ENCODE results near the gene PDE4D. TPM values are rescaled to one million over a fixed set of nuclear protein-coding genes. Genes with fewer than 3 reads are reported as not detected.

The PDE4D gene
- total RNA-seq, 2 experiments from 2014 or later = 164 to 175 TPM

GRCh38 chr5:59798862-59799667 is 94.5 kb downstream of the PDE4D start:
- H3K4me1 ChIP-seq (ENCODE audit: insufficient read depth, low read length) = no peaks in the 10 kb centered on the region
- no peaks in the 10 kb centered on the region for H3K36me3 ChIP-seq (ENCODE audit: insufficient read depth, low read length)
- H3K27ac ChIP-seq (ENCODE audit: low read depth in 1 of 2, low read length in 2 of 2) = no peak overlapping the region
- Mint-ChIP-seq H3K36me3 (ENCODE audit: low read depth) (no peaks in the 10 kb centered on the region), H3K27ac (no peak overlapping the region), H3K27me3 (peaks cover 5% of the 10 kb centered on the region), H3K9me3 (no peaks in the 10 kb centered on the region), H3K4me3 (no peak overlapping the region), H3K4me1 (ENCODE audit: low read depth) (no peaks in the 10 kb centered on the region)
- intact Hi-C loops (cut with DNase I, micrococcal nuclease) = loop anchor here (5.0 to 10.0 kb wide), 2 partner anchors 294 to 927 kb away; no protein-coding TSS in a partner anchor
- ChIA-PET CTCF (interaction anchor here (2.2 to 3.2 kb wide), 2 partner anchors 10 to 11 kb away, joined by 8 to 20 read pairs; no protein-coding TSS in a partner anchor), POLR2A (no interaction called here)
- H3K9me3 ChIP-seq (ENCODE audit: control insufficient read depth in 1 of 2, insufficient read depth in 1 of 2, low read length in 2 of 2) = no peaks in the 10 kb centered on the region
- TF ChIP-seq, protein P1, sequence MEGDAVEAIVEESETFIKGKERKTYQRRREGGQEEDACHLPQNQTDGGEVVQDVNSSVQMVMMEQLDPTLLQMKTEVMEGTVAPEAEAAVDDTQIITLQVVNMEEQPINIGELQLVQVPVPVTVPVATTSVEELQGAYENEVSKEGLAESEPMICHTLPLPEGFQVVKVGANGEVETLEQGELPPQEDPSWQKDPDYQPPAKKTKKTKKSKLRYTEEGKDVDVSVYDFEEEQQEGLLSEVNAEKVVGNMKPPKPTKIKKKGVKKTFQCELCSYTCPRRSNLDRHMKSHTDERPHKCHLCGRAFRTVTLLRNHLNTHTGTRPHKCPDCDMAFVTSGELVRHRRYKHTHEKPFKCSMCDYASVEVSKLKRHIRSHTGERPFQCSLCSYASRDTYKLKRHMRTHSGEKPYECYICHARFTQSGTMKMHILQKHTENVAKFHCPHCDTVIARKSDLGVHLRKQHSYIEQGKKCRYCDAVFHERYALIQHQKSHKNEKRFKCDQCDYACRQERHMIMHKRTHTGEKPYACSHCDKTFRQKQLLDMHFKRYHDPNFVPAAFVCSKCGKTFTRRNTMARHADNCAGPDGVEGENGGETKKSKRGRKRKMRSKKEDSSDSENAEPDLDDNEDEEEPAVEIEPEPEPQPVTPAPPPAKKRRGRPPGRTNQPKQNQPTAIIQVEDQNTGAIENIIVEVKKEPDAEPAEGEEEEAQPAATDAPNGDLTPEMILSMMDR (IDR thresholded peaks at IDR 0.05) = no peak
- DNase-seq (peak in 3 of 14 experiments; percentile 2 to 27 (median 19)), ATAC-seq (ENCODE audit: poor library complexity) (peak; percentile 37)
- H3K27me3 ChIP-seq (ENCODE audit: control insufficient read depth in 1 of 2, insufficient read depth in 2 of 2, low read length in 2 of 2) = peaks cover 0 to 4% of the 10 kb centered on the region in 2 experiments
- H3K4me3 ChIP-seq (ENCODE audit: low read length) = no peak overlapping the region

GRCh38 chr5:59795141-59795540 is 98.4 kb downstream of the PDE4D start:
- peaks cover 5% of the 10 kb centered on the region for H3K4me1 Mint-ChIP-seq (ENCODE audit: low read depth)
- no peaks in the 10 kb centered on the region for H3K27me3 Mint-ChIP-seq
- Histone ChIP-seq H3K4me3 (ENCODE audit: low read length) (no peak overlapping the region), H3K4me1 (ENCODE audit: insufficient read depth, low read length) (no peaks in the 10 kb centered on the region), H3K27ac (ENCODE audit: low read depth in 1 of 2, low read length in 2 of 2) (no peak overlapping the region), H3K36me3 (ENCODE audit: insufficient read depth, low read length) (no peaks in the 10 kb centered on the region), H3K27me3 (ENCODE audit: control insufficient read depth in 1 of 2, insufficient read depth in 2 of 2, low read length in 2 of 2) (no peaks in the 10 kb centered on the region), H3K9me3 (ENCODE audit: control insufficient read depth in 1 of 2, insufficient read depth in 1 of 2, low read length in 2 of 2) (no peaks in the 10 kb centered on the region)
- no peak overlapping the region for H3K27ac Mint-ChIP-seq
- no peak overlapping the region for H3K4me3 Mint-ChIP-seq
- no peaks in the 10 kb centered on the region for H3K9me3 Mint-ChIP-seq
- ChIA-PET POLR2A (no interaction called here), CTCF (no interaction called here)
- intact Hi-C loops (cut with DNase I, micrococcal nuclease) = loop anchor here (5.0 to 10.0 kb wide), 2 partner anchors 290 to 923 kb away; no protein-coding TSS in a partner anchor
- TF ChIP-seq, protein P1 (IDR thresholded peaks at IDR 0.05) = no peak
- ATAC-seq (ENCODE audit: poor library complexity) = no peak
- DNase-seq = no peak
- no peaks in the 10 kb centered on the region for H3K36me3 Mint-ChIP-seq (ENCODE audit: low read depth)

DNA sequence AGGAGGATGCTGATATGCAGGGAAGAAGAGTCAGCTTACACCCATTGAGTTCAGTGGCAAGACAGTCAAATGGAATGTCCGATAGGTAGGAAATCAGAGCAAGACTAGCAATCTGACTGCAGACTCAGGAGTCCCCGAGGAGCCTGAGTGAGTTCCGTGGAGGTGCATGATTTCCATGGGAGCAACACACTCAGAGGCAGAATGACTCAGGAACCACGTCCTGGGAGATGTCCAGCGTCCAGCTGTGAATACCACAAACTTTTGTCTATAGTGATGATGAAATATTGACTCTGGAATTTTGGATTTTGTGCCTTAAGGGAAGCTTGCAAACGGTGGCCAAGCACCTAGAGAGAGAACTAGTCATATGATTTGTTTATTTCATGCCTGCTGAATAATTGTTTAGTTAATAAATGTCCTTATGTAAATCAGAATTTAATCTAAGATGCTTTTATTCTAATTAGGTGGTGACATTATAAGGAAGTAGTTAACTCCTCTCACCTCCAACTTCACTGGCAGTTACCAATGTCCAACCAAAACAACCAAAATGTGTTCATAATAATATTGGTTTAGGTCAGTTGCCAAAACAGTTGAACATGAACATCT is 100.4 kb downstream of the PDE4D start:
- Histone ChIP-seq H3K4me1 (ENCODE audit: insufficient read depth, low read length) (no peaks in the 10 kb centered on the region), H3K36me3 (ENCODE audit: insufficient read depth, low read length) (no peaks in the 10 kb centered on the region), H3K27me3 (ENCODE audit: control insufficient read depth in 1 of 2, insufficient read depth in 2 of 2, low read length in 2 of 2) (no peaks in the 10 kb centered on the region), H3K9me3 (ENCODE audit: control insufficient read depth in 1 of 2, insufficient read depth in 1 of 2, low read length in 2 of 2) (no peaks in the 10 kb centered on the region), H3K4me3 (ENCODE audit: low read length) (no peak overlapping the region), H3K27ac (ENCODE audit: low read depth in 1 of 2, low read length in 2 of 2) (no peak overlapping the region)
- intact Hi-C loops (cut with DNase I, micrococcal nuclease) = loop anchor here in 1 of 2 experiments (10.0 kb wide), 1 partner anchor 288 kb away; no protein-coding TSS in a partner anchor
- no peak overlapping the region for H3K27ac Mint-ChIP-seq
- peaks cover 5% of the 10 kb centered on the region for H3K4me1 Mint-ChIP-seq (ENCODE audit: low read depth)
- DNase-seq (no peak), ATAC-seq (ENCODE audit: poor library complexity) (no peak)
- CTCF ChIA-PET = no interaction called here
- TF ChIP-seq, protein P1 (IDR thresholded peaks at IDR 0.05) = no peak
- H3K9me3 Mint-ChIP-seq = no peaks in the 10 kb centered on the region
- H3K36me3 Mint-ChIP-seq (ENCODE audit: low read depth) = no peaks in the 10 kb centered on the region
- peaks cover 7% of the 10 kb centered on the region for H3K27me3 Mint-ChIP-seq
- no peak overlapping the region for H3K4me3 Mint-ChIP-seq
- POLR2A ChIA-PET = no interaction called here
